Vagina (tissue), 2 donors: ENCODE results near the gene RBM20. TPM values are rescaled to one million over a fixed set of nuclear protein-coding genes. Genes with fewer than 3 reads are reported as not detected.
"Not testable (repeated sequence)": the region's sequence is repeated elsewhere in the genome, so short reads cannot be mapped to it uniquely, and the experiment has no call there.

Source experiments
- DNase-seq, 2 donors: peaks; one replicate each; pipeline ENCODE4 v3.0.0-alpha.2; 2017; ENCODE audit errors: extremely low spot score in 2 of 2
- H3K27ac ChIP-seq: fragments of 200-600 bp; sonication (generic); one replicate; pipeline ENCODE4 v1.5.1; 2019
- H3K27me3 ChIP-seq: fragments of 200-600 bp; sonication (generic); one replicate; pipeline ENCODE4 v1.5.1; 2019
- H3K36me3 ChIP-seq, 2 donors: fragments of 200-600 bp; sonication (generic); one replicate each; pipeline ENCODE4 v1.5.1; 2017 to 2019
- H3K4me1 ChIP-seq: fragments of 200-600 bp; sonication (generic); one replicate; pipeline ENCODE4 v1.5.1; 2019
- H3K4me3 ChIP-seq, 2 donors: fragments of 200-600 bp; sonication (generic); 1 replicate in 1 of 2; 2 replicates in 1 of 2; pipeline ENCODE4 v1.5.1; 2016 to 2019
- H3K9me3 ChIP-seq: fragments of 200-600 bp; sonication (generic); one replicate; pipeline ENCODE4 v1.5.1; 2019
- CTCF ChIP-seq, 3 experiments: fragments of 450-650 bp in 2 of 3; fragments of 200-600 bp in 1 of 3; sonication (generic) in 1 of 3; IDR thresholded peaks; one replicate each; pipeline ENCODE4 v1.5.1; 2017 to 2019; ENCODE audit warnings: antibody characterized with exemption in 3 of 3, mild to moderate bottlenecking in 2 of 3, moderate library complexity in 2 of 3
- POLR2A ChIP-seq, 2 donors: fragments of 450-650 bp; IDR thresholded peaks; one replicate each; pipeline ENCODE4 v1.6.1; 2017; ENCODE audit warnings: antibody characterized with exemption in 2 of 2, mild to moderate bottlenecking in 2 of 2, moderate library complexity in 2 of 2
- POLR2AphosphoS5 ChIP-seq, 2 donors: sonication (generic); formaldehyde crosslinking; IDR thresholded peaks; one replicate each; pipeline ENCODE4 v1.9.0; 2017; ENCODE audit warnings: antibody characterized with exemption in 2 of 2, mild to moderate bottlenecking in 2 of 2, low read depth in 1 of 2; ENCODE audit not compliant: insufficient read depth in 1 of 2
- intact Hi-C: fragments of 100-400 bp; cut with DNase I; formaldehyde crosslinking; loops from one replicate; pipeline ENCODE4 v1.15.1; 2023
- total RNA-seq: library from RNA; depleted of rRNA; stranded (reverse); fragments of >200 nt; gene quantifications from one replicate; pipeline ENCODE4 v1.2.3, GENCODE V29; 2016

The RBM20 gene
- total RNA-seq, 1 donor from 2014 or later, result 5.2 TPM

GRCh38 chr10:110656612-110657011, 12.5 kb downstream of the RBM20 start:
- DNase-seq, result no peak
- Histone ChIP-seq H3K27ac (no peak overlapping the region), H3K36me3 (no peaks in the 10 kb centered on the region), H3K27me3 (no peaks in the 10 kb centered on the region), H3K4me3 (no peak overlapping the region), H3K9me3 (no peaks in the 10 kb centered on the region), H3K4me1 (no peaks in the 10 kb centered on the region)
- intact Hi-C loops, result no loop called here
- TF ChIP-seq POLR2A (IDR thresholded peaks at IDR 0.05), result no peak
- no peak for TF ChIP-seq CTCF (IDR thresholded peaks at IDR 0.05)
- no peak for TF ChIP-seq POLR2AphosphoS5 (IDR thresholded peaks at IDR 0.05; ENCODE audit: insufficient read depth in 1 of 2, low read depth in 1 of 2)

- H3K36me3 ChIP-seq, result no peaks in the 10 kb centered on the region
- TF ChIP-seq POLR2A (IDR thresholded peaks at IDR 0.05) (no peak), CTCF (IDR thresholded peaks at IDR 0.05) (no peak), POLR2AphosphoS5 (IDR thresholded peaks at IDR 0.05; ENCODE audit: insufficient read depth in 1 of 2, low read depth in 1 of 2) (no peak)
- intact Hi-C loops, result no loop called here
- H3K9me3 ChIP-seq, result no peaks in the 10 kb centered on the region
- H3K4me1 ChIP-seq, result no peaks in the 10 kb centered on the region
- DNase-seq, result no peak
- no peak overlapping the region for H3K27ac ChIP-seq
- H3K27me3 ChIP-seq, result no peaks in the 10 kb centered on the region
- no peak overlapping the region for H3K4me3 ChIP-seq
These were observed 14.0 kb downstream of the RBM20 start for GRCh38 chr10:110657973-110658691.

- TF ChIP-seq CTCF (IDR thresholded peaks at IDR 0.05), result no peak
- TF ChIP-seq POLR2AphosphoS5 (IDR thresholded peaks at IDR 0.05; ENCODE audit: insufficient read depth in 1 of 2, low read depth in 1 of 2), result no peak
- no peak for TF ChIP-seq POLR2A (IDR thresholded peaks at IDR 0.05)
- H3K27me3 ChIP-seq, result no peaks in the 10 kb centered on the region
- no peak overlapping the region for H3K27ac ChIP-seq
- no peak overlapping the region for H3K4me3 ChIP-seq
- intact Hi-C loops, result no loop called here
- no peaks in the 10 kb centered on the region for H3K36me3 ChIP-seq
- no peak for DNase-seq
- no peaks in the 10 kb centered on the region for H3K4me1 ChIP-seq
- no peaks in the 10 kb centered on the region for H3K9me3 ChIP-seq
These were observed 15.4 kb downstream of the RBM20 start for GRCh38 chr10:110659558-110659957.

GRCh38 chr10:110660289-110660688, 16.2 kb downstream of the RBM20 start:
- H3K27ac ChIP-seq, H3K4me3 ChIP-seq, H3K36me3 ChIP-seq, H3K9me3 ChIP-seq, H3K4me1 ChIP-seq, H3K27me3 ChIP-seq, DNase-seq, intact Hi-C loops: not testable (repeated sequence)

GRCh38 chr10:110661292-110661691, 17.2 kb downstream of the RBM20 start:
- no peak for TF ChIP-seq POLR2A (IDR thresholded peaks at IDR 0.05)
- no peak for TF ChIP-seq POLR2AphosphoS5 (IDR thresholded peaks at IDR 0.05; ENCODE audit: insufficient read depth in 1 of 2, low read depth in 1 of 2)
- no peak for TF ChIP-seq CTCF (IDR thresholded peaks at IDR 0.05)
- Histone ChIP-seq H3K4me3 (no peak overlapping the region), H3K36me3 (no peaks in the 10 kb centered on the region), H3K4me1 (no peaks in the 10 kb centered on the region), H3K27ac (no peak overlapping the region), H3K27me3 (no peaks in the 10 kb centered on the region), H3K9me3 (no peaks in the 10 kb centered on the region)
- intact Hi-C loops, result no loop called here
- DNase-seq, result no peak
